Coronary artery (tissue), 2 donors: ENCODE results near the gene TRIM3.

ENCODE experiments used
- DNase-seq: peaks from one replicate; pipeline ENCODE4 v3.0.0-alpha.2; 2017; ENCODE audit warnings: low spot score
- H3K27ac ChIP-seq, 2 donors: fragments of 200-600 bp; sonication (generic); one replicate each; pipeline ENCODE4 v1.5.1; 2016 to 2019
- H3K4me3 ChIP-seq: fragments of 200-600 bp; sonication (generic); 2 replicates; pipeline ENCODE4 v1.5.1; 2016; ENCODE audit warnings: mild to moderate bottlenecking, moderate library complexity
- CTCF ChIP-seq: fragments of 200-600 bp; sonication (generic); IDR thresholded peaks from one replicate; pipeline ENCODE4 v1.5.1; 2019; ENCODE audit warnings: antibody characterized with exemption

The TRIM3 gene

GRCh38 chr11:6453152-6453551 lies 20.6 kb downstream of the TRIM3 start:
- TF ChIP-seq CTCF, result no peak
- Histone ChIP-seq H3K4me3 (no peak overlapping the region), H3K27ac (no peak overlapping the region)
- no peak for DNase-seq

DNA sequence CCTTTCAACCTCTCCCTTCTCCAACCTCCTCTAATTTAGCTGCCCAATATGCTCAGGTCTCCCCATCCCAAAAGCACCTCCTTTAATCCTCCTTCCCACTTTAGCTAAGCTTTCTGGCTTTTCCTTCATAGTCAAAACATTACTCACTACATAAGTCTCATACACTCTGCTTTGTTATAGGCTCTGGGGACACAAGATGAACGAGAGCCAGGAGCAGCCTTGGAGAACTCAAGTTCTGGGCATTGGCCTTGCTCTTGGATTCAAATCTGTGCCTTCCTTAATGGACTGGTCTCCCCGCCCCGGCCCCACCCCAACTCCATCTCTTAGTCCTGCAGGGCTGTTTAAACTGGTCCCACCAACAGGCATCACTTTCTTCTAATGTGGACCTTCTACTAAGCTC lies 21.5 kb downstream of the TRIM3 start:
- TF ChIP-seq CTCF, result no peak
- no peak overlapping the region for H3K4me3 ChIP-seq
- peak overlapping the region in 1 of 2 donors; percentile 64 for H3K27ac ChIP-seq
- no peak for DNase-seq

- Histone ChIP-seq H3K4me3 (no peak overlapping the region), H3K27ac (no peak overlapping the region)
- DNase-seq, result no peak
- TF ChIP-seq CTCF, result no peak
These were observed 25.2 kb downstream of the TRIM3 start for GRCh38 chr11:6448574-6448973.

DNA sequence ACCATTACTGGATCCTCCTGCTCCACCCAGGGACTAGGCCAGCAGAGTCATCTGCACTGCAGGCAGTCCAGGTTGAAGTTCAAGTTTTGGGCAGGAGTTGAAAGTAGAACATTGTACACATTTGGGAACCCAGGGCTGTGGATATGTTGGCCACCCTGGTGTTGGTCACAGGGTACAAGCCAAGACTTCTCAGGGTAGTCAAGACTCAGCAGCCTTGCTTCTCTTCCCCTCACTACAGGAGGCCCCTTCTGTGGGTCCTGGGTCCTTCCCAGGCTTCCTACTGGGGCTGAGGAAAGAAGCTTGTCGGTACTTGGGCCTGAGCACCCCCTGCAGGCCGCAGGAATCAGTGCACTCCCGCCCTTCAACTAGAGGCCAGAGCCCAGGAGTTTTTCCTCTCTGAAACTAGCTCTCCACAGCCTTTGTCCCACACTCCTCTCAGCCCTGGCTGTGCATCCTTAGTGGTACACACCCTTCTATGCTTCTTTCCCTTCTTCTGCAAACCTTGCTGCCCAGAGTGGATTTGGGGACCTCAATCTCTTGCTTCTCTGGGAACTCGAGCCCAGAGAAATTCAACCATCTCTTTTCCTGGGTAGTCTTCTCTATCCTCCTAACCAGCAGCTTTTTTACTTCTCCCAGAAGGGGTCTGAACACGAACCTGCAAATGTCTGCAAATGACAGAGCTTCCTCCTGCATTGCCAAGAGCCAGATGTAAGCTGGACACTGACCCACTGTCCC lies 30.3 kb downstream of the TRIM3 start:
- no peak for DNase-seq
- Histone ChIP-seq H3K27ac (no peak overlapping the region), H3K4me3 (no peak overlapping the region)
- TF ChIP-seq CTCF, result peak; percentile 47

- H3K4me3 ChIP-seq, result no peak overlapping the region
- no peak for DNase-seq
- peak overlapping the region; percentile 23 to 54 for H3K27ac ChIP-seq
- TF ChIP-seq CTCF, result no peak
These were observed 31.3 kb downstream of the TRIM3 start for GRCh38 chr11:6442441-6442840.

DNA sequence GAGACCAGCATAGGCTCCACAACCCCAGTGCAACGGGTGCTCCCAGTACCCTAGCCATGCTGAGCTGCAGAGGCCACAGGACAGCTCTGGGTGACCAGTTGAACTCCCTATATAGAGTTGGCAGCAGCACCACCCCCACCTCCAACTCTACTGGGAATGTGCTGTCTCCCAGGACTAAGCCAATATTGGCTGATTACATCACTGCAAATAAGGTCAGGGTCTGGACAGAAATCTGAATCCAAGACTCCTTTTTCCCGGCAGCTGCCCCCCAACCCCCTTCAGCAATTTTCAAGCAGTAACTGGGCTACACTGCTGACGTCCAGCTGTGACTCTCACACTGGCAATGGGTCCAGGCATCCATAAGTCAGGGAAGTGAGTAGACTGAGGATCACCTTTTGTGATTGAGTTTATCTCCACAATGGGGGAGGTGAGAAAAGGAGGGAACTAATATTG lies 32.8 kb downstream of the TRIM3 start, which contains the start of gene HPX:
Gene HPX, minus strand, starts transcription at position 82 of the 453 bp plus-strand sequence. Its CDS starts 24 bp downstream, at position 58.
- Histone ChIP-seq H3K27ac (peak within 1 kb of the TSS in 1 of 2 donors; percentile 31), H3K4me3 (no peak within 1 kb of the TSS)
- no peak for DNase-seq
- no peak for TF ChIP-seq CTCF

DNA sequence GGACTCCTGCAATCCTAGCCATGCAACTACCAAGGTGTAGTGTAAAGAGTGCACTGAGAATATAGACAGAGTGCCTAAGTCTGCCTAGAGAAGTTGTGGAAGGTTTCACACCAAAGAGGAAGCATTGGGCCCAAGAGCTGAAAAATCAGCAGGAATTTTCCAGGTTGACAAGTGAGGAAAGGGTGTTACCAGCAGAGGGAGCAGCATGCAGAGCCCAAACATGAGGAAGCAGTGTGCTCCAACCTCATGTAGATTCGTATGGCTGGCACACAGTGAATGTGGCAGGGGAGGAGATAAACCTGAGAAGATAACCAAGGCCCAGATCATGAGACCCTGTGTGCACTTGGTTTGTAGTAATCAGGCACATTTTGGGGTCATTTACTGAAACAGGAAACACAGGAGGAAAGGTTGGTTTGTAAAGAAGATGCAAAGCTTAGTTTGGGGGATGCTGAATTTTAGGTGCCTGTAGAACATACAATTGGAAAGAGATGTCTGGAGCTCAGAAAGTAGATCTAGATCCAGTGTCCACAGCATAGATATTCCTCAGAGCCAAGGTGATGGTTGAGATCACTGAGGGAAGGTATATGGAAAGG lies 34.7 kb downstream of the TRIM3 start:
- DNase-seq, result no peak
- peak; percentile 52 for TF ChIP-seq CTCF
- no peak overlapping the region for H3K4me3 ChIP-seq
- H3K27ac ChIP-seq, result no peak overlapping the region
